GM23338 (cell line): Measurements from ENCODE around the gene UNC5C. TPM values are rescaled to one million over a fixed set of nuclear protein-coding genes. Genes with fewer than 3 reads are reported as not detected.

ENCODE experiments used
- ATAC-seq: fragments of 200-7000 bp; cut with Tn5 transposase; 3 replicates; pipeline ENCODE4 v1.9.1; 2020
- DNase-seq: peaks from one replicate; pipeline ENCODE4 v3.0.0-alpha.2; 2015; ENCODE audit warnings: low spot score
- H2AFZ ChIP-seq: fragments of 200-600 bp; sonication (generic); 2 replicates; pipeline ENCODE4 v1.8.0; 2016; ENCODE audit warnings: antibody characterized with exemption, mild to moderate bottlenecking, moderate library complexity
- H3F3A ChIP-seq: fragments of 200-600 bp; sonication (generic); replicated peaks from 2 replicates; pipeline ENCODE4 v1.8.0; 2017; ENCODE audit warnings: antibody characterized with exemption, mixed run types, low read depth
- H3K27ac ChIP-seq: fragments of 200-600 bp; sonication (generic); 2 replicates; pipeline ENCODE4 v1.6.1; 2016; ENCODE audit warnings: low read depth
- H3K27me3 ChIP-seq: fragments of 200-600 bp; sonication (generic); 2 replicates; pipeline ENCODE4 v1.8.0; 2016; ENCODE audit warnings: mild to moderate bottlenecking, mixed run types, moderate library complexity; ENCODE audit not compliant: insufficient read depth
- H3K36me3 ChIP-seq: fragments of 200-600 bp; sonication (generic); 2 replicates; pipeline ENCODE4 v1.8.0; 2016; ENCODE audit warnings: mild to moderate bottlenecking; ENCODE audit not compliant: insufficient read depth
- H3K4me1 ChIP-seq: fragments of 200-600 bp; sonication (generic); 2 replicates; pipeline ENCODE4 v1.8.0; 2016; ENCODE audit warnings: mild to moderate bottlenecking, moderate library complexity; ENCODE audit not compliant: insufficient read depth
- H3K4me2 ChIP-seq: fragments of 200-600 bp; sonication (generic); 2 replicates; pipeline ENCODE4 v1.7.1; 2017; ENCODE audit warnings: mixed run types
- H3K4me3 ChIP-seq: fragments of 200-600 bp; sonication (generic); 2 replicates; pipeline ENCODE4 v1.6.1; 2016; ENCODE audit warnings: mixed run types
- H3K79me2 ChIP-seq: fragments of 200-600 bp; sonication (generic); replicated peaks from 2 replicates; pipeline ENCODE4 v1.8.0; 2017; ENCODE audit warnings: mild to moderate bottlenecking; ENCODE audit not compliant: insufficient read depth
- H3K9me2 ChIP-seq: fragments of 200-600 bp; sonication (generic); 2 replicates; pipeline ENCODE4 v1.8.0; 2017; ENCODE audit not compliant: insufficient read depth
- H4K20me1 ChIP-seq: fragments of 200-600 bp; sonication (generic); replicated peaks from 2 replicates; pipeline ENCODE4 v1.8.0; 2017; ENCODE audit warnings: mild to moderate bottlenecking; ENCODE audit not compliant: insufficient read depth
- H3K27ac Mint-ChIP-seq: 2 replicates; pipeline ENCODE4 v1.8.0; 2020; ENCODE audit warnings: inconsistent platforms, mild to moderate bottlenecking, moderate library complexity, mixed read lengths
- H3K27me3 Mint-ChIP-seq: 3 replicates; pipeline ENCODE4 v1.8.0; 2022; ENCODE audit warnings: low read depth, mild to moderate bottlenecking, moderate library complexity, mixed read lengths, inconsistent platforms; ENCODE audit not compliant: insufficient read depth, poor library complexity
- H3K36me3 Mint-ChIP-seq: 3 replicates; pipeline ENCODE4 v1.8.0; 2021; ENCODE audit warnings: low read depth, mild to moderate bottlenecking, inconsistent platforms, moderate library complexity, mixed read lengths
- H3K4me1 Mint-ChIP-seq: 3 replicates; pipeline ENCODE4 v1.8.0; 2020; ENCODE audit warnings: mild to moderate bottlenecking, inconsistent platforms, mixed read lengths
- H3K4me3 Mint-ChIP-seq: 3 replicates; pipeline ENCODE4 v1.8.0; 2021; ENCODE audit warnings: moderate library complexity, mild to moderate bottlenecking, inconsistent platforms, mixed read lengths
- H3K9me3 Mint-ChIP-seq: 3 replicates; pipeline ENCODE4 v1.8.0; 2020; ENCODE audit warnings: moderate library complexity, mild to moderate bottlenecking, inconsistent platforms, mixed read lengths
- CREB1 ChIP-seq: fragments of 250-450 bp; sonication (Bioruptor Pico); IDR thresholded peaks from 2 replicates; pipeline ENCODE4 v1.5.0; 2020; ENCODE audit warnings: low read depth, mild to moderate bottlenecking, moderate library complexity
- ETS1 ChIP-seq: IDR thresholded peaks from 2 replicates; pipeline ENCODE4 v1.6.1; 2016; ENCODE audit warnings: antibody characterized with exemption
- EZH2 ChIP-seq: fragments of 200-600 bp; sonication (generic); IDR thresholded peaks from one replicate; pipeline ENCODE4 v1.8.0; 2017; ENCODE audit warnings: antibody characterized with exemption, mild to moderate bottlenecking, low read depth; ENCODE audit not compliant: unreplicated experiment
- JUNB ChIP-seq: IDR thresholded peaks from one replicate; pipeline ENCODE4 v1.6.1; 2016; ENCODE audit warnings: antibody characterized with exemption; ENCODE audit not compliant: unreplicated experiment
- NANOG ChIP-seq: IDR thresholded peaks from 2 replicates; pipeline ENCODE4 v1.6.1; 2016; ENCODE audit warnings: antibody characterized with exemption, borderline replicate concordance
- POLR2AphosphoS5 ChIP-seq: IDR thresholded peaks from 2 replicates; pipeline ENCODE4 v1.6.1; 2016; ENCODE audit warnings: antibody characterized with exemption, low read depth
- REST ChIP-seq: IDR thresholded peaks from one replicate; pipeline ENCODE4 v1.6.1; 2018; ENCODE audit warnings: antibody characterized with exemption; ENCODE audit not compliant: unreplicated experiment
- STAT1 ChIP-seq: IDR thresholded peaks from one replicate; pipeline ENCODE4 v1.6.1; 2016; ENCODE audit warnings: antibody characterized with exemption; ENCODE audit not compliant: unreplicated experiment
- ZNF331 ChIP-seq: fragments of 250-450 bp; sonication (Bioruptor Pico); IDR thresholded peaks from 2 replicates; pipeline ENCODE4 v1.5.0; 2020; ENCODE audit warnings: low read depth, mild to moderate bottlenecking, moderate library complexity
- ZNF462 ChIP-seq: fragments of 250-450 bp; sonication (Bioruptor Pico); IDR thresholded peaks from 2 replicates; pipeline ENCODE4 v1.5.0; 2020; ENCODE audit warnings: mild to moderate bottlenecking, moderate library complexity
- polyA plus RNA-seq: library from polyadenylated mRNA; unstranded; fragments of >200 nt; fragmentation: Nextera tagmentation; extraction: Ambion mirVana; gene quantifications from 2 replicates; pipeline ENCODE4 v1.2.1, GENCODE V29; 2016
- total RNA-seq: library from RNA; depleted of rRNA; stranded (reverse); fragments of >200 nt; shearing (Covaris generic); gene quantifications from 2 replicates; pipeline ENCODE4 v1.2.3, GENCODE V29; 2014
- TF ChIP-seq, protein P1 (sequence below), 2 experiments: fragments of 200-600 bp in 1 of 2; sonication (generic) in 1 of 2; conservative IDR thresholded peaks; 2 replicates each; pipeline versions ENCODE4 v1.5.1 to v1.6.1; 2016 to 2017; ENCODE audit warnings: antibody characterized with exemption in 2 of 2, low read depth in 2 of 2, mild to moderate bottlenecking in 2 of 2, moderate library complexity in 1 of 2

The UNC5C gene
- total and polyA plus RNA-seq, 2 experiments from 2014 or later, result 0.08 to 0.21 TPM

GRCh38 chr4:95319169-95319568 lies 229.6 kb downstream of the UNC5C start:
- Histone ChIP-seq H3K27me3 (no peaks in the 10 kb centered on the region), H3K27ac (no peak overlapping the region), H3K4me2 (no peak overlapping the region), H3F3A (no peaks in the 10 kb centered on the region), H3K36me3 (no peaks in the 10 kb centered on the region), H3K4me1 (no peaks in the 10 kb centered on the region), H3K9me2 (no peaks in the 10 kb centered on the region), H4K20me1 (no peaks in the 10 kb centered on the region), H3K79me2 (no peaks in the 10 kb centered on the region), H3K4me3 (no peak overlapping the region), H2AFZ (no peak overlapping the region; the same call in 1 of the 2 replicates)
- Mint-ChIP-seq H3K9me3 (0 out of 3 replicates have a peak, but pooled peaks cover 4% of the 10 kb centered on the region), H3K4me1 (peaks cover 9% of the 10 kb centered on the region), H3K27ac (no peak overlapping the region), H3K36me3 (peaks cover 3% of the 10 kb centered on the region; the same call in 1 of the 3 replicates), H3K27me3 (no peaks in the 10 kb centered on the region), H3K4me3 (no peak overlapping the region)
- ATAC-seq, result no peak
- no peak for DNase-seq
- no peak for TF ChIP-seq ETS1
- no peak for TF ChIP-seq EZH2
- no peak for TF ChIP-seq POLR2AphosphoS5
- no peak for TF ChIP-seq STAT1
- no peak for TF ChIP-seq NANOG
- TF ChIP-seq, protein P1, sequence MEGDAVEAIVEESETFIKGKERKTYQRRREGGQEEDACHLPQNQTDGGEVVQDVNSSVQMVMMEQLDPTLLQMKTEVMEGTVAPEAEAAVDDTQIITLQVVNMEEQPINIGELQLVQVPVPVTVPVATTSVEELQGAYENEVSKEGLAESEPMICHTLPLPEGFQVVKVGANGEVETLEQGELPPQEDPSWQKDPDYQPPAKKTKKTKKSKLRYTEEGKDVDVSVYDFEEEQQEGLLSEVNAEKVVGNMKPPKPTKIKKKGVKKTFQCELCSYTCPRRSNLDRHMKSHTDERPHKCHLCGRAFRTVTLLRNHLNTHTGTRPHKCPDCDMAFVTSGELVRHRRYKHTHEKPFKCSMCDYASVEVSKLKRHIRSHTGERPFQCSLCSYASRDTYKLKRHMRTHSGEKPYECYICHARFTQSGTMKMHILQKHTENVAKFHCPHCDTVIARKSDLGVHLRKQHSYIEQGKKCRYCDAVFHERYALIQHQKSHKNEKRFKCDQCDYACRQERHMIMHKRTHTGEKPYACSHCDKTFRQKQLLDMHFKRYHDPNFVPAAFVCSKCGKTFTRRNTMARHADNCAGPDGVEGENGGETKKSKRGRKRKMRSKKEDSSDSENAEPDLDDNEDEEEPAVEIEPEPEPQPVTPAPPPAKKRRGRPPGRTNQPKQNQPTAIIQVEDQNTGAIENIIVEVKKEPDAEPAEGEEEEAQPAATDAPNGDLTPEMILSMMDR (conservative IDR thresholded peaks at IDR 0.05; ENCODE audit: low read depth in 2 of 2), result no peak
- no peak for TF ChIP-seq JUNB
- TF ChIP-seq ZNF331 (CRISPR knock-in tag), result no peak
- TF ChIP-seq CREB1, result no peak
- TF ChIP-seq ZNF462 (CRISPR knock-in tag), result no peak
- TF ChIP-seq REST, result no peak
